GM18511 (cell line): ENCODE measurements around the gene OTOS.

ENCODE experiments used
- ATAC-seq: cut with Tn5 transposase; IDR thresholded peaks from one replicate; pipeline ENCODE4 v1.9.1; 2021; ENCODE audit warnings: mild to moderate bottlenecking, moderate library complexity; ENCODE audit not compliant: unreplicated experiment

OTOS gene

DNA sequence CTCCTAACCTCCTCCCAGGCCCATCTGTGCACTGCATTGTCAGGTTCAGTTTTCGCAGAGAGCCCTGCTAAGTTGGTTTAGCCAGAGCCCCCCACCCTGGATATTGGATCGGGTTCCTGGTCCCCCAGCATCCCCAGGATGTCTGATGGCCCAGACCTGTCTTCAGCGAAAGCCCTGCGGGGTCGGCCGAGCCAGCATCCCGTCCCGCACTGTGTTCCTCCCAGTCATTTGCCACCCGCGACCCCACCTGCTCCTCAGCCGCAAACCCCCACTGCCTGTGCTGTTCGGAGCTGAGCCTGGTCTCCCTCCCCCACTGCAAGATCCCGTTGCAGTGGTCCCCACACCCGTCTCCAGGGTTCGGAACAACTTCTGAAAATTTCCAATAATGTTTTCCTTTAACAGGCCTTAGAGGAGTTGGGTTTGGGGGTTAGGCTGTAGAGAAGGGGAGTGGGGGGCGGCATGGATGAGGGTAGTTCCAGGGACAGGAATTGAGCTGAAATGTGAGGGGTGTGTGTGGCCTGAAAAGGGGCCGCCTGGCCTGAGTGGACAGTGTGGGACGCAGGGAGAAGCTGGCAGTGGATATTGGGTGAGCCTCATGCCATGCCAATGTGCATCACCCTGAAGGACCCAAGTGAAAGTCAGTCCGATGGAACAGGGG is 2.7 kb downstream of the OTOS start:
- no peak for ATAC-seq

DNA sequence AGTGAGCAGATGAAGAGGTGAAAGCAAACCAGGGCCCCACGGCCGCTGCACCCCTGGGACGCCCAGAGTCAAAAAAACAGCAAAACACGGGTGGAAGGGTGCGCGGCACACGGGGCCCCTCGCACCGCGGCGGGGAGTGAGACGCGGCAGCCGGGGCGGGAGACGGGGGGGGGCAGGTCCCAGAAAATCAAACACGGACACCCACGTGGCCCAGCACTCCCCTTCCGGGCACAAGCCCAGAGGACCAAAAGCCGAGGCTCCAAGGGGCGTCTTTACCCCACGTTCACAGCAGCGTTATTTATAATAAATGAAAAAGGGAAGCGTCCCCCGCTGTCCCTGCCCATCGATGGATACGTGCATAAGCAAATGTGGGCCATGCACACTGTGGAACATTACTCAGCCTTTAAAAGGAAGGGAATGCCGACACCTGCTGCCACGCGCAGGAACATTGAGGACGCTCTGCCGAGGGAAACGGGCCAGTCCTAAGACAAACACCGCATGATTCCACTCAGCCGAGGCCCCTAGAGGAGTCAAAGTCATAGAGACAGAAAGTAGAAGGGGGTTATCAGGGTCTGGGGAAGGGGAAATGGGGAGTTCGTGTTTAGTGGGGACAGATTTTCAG is 3.7 kb downstream of the OTOS start:
- ATAC-seq = peak; percentile 35

DNA sequence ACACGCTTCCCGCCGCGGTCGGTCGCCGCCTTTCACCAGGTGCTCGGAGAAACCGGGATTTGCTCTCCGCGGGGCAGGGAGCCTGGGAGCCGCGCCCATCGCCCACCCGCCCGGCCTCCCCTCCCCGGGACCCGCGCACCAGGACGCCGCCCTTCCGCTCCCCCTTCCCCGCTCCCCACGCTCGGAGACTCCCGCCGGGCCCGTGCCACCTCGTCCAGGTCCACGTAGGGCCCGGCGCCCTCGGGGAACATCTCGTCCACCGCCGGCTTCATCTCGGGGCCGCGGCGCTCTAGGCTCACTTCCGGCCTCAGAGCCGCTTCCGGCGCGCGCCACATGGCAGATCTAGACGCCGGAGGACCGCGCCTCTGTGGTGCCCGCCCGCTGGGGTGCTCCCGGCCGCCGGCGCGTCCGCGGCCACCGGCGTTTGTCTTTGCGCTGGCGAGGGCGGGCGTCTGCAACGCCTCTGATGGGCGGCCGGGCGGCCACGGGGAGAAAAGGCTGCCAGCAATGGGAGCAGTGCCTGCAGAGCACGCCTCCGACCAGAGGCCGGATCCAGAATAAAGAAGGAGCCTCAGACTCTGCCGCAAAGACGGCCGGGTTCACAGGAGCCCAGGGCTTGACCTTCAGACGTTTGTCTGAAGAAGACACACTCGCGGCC is 4.3 kb downstream of the OTOS start, which contains the start of gene COPS9:
Gene COPS9 (minus strand): TSS at position 293 of the 658 bp plus-strand sequence. CDS start 21 bp downstream, at position 272.
- ATAC-seq = peak; percentile 97

DNA sequence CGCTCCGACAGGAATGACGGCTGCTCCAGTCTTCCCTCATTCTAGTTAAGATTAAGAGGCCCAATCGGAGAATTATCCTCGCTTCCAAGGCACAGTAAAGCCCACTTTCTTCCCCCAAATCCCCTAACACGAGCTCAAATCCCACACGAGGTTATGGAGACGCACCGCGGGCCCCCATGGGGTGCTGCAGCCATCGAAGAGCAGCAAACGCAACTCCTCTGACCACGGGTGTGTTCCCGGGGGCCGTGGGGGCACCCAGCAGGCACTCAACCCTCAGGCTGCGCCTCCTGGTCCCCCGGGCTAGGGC is 4.8 kb downstream of the OTOS start:
- ATAC-seq = peak; percentile 29

DNA sequence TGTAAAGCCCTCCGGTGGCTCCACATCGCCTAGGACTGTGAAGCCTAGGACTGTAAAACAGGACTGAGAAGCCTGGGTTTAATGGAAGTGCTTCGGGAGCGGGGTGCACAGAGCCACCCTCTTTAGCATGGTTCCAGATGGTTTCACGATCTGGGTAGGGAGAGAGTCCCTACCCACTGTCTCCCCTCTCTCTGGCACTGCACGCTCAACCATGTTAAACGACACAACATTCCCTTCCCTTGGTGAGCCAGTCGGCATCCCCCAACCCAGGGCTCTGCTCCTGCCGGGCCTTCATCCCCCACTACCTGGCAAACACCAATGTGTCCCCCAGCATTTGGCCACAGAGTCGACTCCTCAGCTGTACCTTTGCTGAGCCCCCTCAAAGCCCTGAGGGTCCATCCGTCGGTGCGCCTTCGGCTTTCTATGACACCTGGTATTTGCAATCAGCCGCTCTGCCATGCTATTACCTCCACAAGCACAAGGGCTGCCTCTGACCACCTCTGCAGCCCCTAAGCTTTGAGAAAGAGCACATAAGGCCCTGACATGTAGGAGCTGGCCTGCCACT is 5.4 kb downstream of the OTOS start:
- no peak for ATAC-seq

DNA sequence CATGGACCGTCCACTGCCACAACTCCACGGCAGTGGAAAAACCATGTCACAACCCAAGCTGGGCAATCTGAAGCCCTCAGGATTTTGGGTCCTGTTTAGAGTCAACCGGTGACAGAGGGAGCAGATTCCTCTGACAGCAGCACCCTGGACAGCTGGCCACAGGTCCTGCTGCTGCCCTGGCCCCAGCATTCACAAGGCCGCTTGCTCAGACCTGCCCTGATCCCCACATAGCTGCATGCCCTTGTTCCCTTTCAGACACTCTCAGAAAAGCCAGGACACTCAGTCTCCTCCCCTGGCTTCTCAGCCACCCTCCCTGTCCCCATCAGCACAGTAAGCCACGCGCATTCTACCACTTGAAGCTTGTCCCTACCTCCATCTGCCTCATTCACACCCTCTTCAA is 6.0 kb downstream of the OTOS start:
- no peak for ATAC-seq

DNA sequence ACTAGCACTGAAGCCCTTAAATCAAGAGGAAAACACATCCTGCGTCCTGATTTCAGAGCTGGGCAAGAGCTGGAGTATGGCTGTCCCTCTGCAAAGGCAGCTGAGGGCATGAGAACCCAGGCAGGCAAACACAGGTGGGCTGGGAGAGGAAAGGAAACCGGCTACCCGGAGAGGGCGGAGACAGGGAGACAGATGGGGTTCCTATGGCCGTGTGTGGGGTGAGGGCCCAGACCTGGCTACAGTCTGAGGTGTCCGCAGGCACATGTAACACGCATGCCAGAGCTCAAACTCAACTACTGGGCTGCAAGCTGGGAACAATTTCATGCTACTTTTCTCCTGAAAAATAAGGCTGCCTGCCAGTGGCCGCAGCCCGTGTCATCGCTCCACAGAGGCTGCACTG is 7.1 kb downstream of the OTOS start:
- no peak for ATAC-seq

DNA sequence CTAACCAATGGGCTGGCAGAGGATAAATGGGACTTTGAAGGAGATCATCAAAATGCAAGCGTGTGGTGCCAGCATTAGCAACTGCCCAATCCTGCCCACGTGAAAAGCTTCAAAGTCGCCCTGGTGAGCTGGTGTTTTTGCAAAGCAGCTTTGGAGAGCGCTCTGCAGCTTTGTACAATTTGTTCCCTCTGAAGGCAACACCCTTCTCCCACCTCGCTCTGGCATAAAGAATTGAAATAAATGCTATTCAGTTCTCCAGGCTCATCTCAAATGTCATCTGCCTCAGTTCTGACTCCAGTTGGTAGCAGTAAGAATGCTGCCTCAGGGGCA is 7.8 kb downstream of the OTOS start:
- ATAC-seq = no peak

DNA sequence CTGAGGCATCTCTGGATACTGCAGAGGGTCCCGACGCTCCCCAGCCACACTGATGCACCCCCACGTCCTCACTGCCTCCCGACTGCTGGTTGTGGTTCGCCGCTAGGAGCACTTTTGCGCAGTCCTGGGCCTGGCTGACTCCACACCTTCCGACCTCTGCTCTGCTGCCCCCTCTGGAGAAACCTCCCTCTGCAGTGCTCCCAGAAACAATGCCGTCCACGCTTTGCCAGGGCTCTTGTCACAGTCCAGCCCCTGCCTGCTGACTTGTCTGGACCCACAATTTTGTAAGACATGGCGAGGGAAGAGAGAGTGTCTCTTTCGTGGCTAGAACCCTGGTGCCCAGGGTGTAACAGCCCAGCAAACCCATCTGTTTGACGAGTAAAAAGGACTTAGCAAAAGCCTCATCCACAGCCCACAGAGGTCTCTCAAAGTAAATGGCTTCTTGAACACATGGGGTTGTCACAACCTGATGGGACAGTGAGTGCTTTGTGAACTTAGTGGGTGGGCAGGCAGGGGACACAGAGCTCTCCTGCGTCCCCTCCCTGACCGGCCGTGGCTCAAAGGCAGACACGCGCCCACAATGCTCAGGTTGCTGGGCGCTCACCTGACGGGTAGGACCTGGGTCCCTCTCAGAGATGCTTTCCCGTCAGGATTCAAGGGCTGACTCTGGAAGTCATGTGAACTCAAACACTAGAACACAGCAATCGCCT is 8.4 kb downstream of the OTOS start:
- ATAC-seq = no peak

DNA sequence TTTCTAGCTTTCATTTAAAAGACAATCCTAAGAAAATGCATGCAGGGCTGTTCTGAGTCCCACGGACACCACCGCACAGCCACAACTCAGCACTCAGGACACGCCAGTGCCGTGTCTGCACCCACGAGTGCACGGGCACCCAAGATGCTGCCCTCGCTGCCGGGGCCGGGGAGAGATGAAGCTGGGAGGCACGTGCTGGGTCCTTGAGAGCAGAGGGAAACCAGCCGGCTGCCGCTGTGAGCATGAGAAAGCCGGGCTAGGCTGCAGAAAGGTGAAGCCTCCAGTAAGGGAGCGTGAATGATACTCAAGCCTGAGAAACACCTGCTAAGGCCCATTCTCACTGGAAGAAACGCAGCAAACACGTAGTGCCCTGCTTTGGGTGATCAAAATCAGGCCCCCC is 9.2 kb downstream of the OTOS start:
- ATAC-seq = no peak

DNA sequence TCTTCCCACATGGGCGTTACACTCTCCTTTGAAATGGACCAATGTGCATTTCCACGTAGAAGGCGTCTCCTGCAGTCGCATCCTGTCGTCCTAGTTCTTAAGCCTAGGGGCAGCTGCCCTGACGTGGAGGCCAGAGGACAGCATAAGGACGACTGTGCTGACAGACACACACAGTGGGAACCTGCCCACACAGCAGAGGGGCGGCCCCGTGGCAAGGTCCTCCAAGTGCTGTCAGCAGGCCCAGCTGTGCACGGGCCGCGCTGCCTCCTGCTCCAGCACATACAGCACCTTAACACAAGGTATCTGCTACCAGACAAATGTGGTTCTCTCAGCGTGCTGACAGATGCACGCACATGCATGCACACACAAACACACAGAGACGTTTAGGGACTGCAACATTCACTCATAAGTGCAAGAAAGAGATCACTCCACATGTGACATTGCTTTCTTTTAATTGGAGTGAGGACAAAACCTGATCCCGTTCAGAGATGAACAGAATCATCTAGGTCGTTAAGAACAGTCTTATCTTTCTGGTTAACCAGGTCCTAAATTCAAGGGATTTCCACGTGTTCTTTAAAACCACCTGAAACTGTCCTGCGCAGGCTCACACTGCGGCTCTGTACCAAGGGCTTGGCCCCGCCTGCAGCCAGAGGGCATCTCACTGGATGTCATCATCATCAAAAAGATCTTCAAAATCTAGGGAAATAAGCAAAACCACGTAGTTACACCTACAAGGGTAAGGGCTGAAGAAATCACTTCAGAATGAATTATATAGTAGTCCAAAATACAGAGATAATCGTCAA is 9.9 kb downstream of the OTOS start:
- ATAC-seq = no peak

DNA sequence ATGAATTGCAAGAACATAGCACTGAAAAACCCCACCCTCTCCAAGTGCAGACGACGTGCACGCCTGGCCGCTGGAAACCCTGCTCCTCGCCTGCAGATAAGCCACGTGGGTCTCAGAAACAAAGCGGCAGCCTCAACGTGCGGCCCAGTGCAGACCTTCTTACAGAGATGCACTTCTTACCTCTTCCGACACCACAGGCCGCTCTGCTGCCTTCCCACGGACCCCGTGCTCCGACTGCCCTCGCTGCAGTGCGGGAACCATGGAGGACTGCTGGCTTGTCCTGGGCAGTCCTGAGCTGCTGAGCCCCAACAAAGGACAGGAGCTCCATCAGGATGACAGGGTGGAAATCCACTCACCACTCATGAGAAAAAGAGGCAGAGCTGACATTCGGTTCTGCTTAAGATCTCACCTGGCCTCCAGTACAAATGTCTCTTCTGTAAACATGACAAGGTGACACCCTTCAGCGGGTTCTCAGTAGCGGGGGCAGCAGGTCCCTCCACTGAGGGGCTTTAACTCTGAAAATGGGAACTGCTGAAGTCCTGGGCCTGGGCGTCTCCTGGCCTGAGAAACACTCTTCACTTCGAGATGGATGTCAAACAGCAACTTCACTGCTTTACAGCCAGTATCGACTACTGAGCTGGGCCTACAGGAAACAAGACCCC is 10.6 kb downstream of the OTOS start:
- no peak for ATAC-seq

DNA sequence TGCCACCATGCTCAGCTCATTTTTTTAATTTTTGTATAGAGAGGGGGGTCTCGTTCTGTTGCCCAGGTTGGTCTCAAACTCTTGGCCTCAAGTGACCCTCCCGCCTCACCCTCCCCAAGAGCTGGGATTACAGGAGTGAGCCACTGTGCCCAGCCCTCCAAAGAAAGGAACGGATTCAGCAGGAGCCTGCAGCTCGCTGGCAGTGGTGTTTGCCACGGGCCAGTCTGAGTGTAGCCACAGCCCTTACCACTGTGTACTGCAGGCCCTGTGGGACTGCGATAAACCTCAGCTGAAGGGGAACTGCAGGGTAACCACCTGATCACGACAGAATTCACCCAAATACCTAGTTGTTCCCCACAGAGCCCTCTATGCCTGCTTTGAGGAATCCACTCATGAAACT is 11.1 kb downstream of the OTOS start:
- ATAC-seq = no peak

DNA sequence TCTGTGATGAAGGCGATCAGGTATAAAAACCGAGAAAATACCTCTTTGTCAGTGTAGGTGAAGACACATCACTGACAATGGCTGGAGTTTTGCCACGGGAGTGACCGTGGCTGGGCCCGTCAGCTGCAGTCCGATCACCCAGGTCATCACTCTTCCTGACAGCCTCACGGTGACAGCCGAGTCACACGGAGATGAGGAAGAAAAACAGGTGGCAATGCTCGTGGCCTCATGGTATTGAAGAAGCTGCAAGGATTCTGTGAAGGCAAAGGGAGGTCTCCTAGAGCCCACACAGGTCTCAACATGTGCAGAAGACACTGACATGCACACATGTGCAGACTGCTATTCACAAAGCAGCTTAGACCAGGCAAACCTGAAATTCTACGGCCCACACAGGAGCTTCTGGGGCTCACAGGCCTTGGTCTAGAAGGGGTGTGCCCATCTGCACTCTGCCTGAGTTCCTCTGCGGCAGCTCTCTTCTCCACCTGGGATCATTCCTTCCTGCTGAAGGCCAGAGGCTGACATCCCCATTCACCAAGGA is 11.8 kb downstream of the OTOS start:
- no peak for ATAC-seq

DNA sequence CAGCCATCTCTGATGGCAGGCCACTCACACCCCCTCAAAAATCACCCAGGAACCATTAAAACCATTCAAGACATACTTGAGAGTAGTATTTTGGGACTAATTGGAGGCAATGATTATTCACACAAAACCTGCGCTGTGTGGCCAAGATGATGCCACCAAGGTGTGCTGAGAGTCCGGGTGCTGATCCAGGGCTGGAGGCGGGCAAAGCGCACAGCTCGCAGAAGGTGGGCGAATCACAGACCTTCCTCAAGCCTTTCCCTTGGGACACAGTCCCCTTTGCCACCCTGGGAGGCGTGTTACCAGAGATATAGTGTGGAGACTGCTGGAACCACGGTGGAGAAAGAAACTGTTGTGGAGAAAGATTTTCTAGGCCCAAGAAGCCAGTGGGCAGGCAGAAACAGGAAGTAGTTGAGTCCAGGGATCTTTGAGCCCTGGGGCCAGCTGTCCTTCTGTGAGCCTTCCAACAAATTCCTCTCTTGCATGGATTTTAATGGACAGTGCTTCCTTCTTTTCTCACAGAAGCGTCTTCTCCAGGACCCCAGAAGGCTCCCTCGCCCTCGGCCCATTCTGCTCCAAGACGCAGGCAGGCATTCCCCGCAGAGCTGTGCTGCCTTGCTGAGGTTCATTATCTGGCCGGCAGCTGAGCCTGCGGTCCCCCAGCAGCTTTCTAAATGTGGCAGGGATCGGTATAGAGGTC is 12.4 kb downstream of the OTOS start:
- no peak for ATAC-seq

DNA sequence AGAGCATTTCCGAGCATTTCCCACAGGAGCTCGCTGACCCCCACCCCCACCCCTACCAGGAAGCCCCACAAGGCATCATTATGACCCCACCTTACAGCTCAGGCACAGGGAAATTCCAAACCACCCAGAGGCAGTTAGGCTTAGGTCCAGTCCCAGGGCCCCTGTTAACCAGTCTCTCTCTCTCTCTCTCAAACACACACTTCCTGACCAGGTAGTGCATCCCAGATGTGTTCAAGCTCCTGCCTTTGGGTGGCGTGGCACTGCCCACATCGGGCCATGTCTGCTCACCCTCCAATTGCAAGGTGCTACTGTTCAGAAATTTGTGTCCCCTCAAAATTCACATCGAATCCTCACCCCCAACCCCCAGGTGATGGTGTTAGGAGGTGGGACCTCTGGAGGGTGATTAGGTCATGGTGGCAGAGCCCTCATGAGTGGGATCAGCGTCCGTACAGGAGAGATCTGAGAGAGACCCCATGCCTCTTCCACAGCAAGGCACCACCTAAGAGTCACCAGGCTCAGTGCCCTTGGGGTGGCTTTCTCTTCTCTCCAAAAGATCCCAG is 13.2 kb downstream of the OTOS start:
- ATAC-seq = no peak

DNA sequence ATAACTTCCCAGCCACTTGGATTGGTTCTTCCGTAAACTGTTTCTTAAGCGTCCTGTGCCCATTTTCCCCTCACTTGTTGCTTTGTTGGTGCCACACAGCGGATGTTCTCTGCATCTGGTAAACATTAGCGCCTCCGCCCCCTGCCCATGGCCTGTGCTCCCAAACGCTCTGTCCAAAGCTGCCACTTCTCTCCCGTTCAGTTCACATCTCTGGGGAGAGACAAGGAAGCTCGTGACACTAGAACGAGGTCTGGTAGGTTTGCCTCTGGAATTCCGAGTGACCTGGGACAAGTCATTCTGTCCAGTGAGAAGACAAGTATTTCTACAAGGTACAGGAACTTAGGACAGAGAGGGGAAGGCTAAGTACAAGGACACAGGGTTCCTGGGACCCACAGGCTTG is 13.7 kb downstream of the OTOS start:
- ATAC-seq = no peak

DNA sequence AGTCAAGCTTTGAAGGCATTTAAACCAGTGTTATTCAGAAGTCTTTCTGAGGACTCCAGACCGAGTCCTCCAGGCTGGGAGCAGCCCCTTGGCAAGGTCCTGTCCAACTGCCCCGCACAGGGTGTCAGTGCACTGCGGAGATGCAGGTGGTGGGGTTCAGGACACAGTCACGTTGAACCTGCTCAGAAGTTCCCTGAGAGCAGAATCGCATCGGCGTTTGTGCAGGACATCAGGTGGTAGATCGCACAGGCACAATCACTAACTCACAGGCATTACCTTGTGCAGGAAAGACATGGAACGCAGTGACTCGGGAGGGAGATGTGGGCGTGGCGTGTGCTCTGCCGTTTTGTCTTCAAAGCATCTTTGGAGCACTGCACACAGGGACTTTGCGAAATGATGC is 14.7 kb downstream of the OTOS start:
- no peak for ATAC-seq

DNA sequence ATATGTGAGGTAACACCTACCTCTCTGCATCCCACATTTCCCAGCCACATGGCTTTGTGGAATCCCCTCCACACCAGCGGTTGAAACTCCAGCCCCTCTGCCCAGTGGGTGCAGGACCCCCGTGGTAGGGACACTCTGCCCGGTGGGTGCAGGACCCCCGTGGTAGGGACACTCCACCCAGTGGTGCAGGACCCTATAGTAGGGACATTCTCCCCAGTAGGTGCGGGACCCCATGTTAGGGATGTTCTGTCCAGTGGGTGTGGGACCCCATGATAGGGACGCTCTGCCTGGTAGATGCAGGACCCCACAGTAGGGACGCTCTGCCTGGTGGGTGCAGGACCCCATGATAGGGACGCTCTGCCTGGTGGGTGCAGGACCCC is 15.8 kb downstream of the OTOS start:
- ATAC-seq = no peak
